ENCODE measurements around the gene PPIP5K1.
"Not testable (repeated sequence)": the region's sequence is repeated elsewhere in the genome, so short reads cannot be mapped to it uniquely, and the experiment has no call there.

PPIP5K1 gene

DNA sequence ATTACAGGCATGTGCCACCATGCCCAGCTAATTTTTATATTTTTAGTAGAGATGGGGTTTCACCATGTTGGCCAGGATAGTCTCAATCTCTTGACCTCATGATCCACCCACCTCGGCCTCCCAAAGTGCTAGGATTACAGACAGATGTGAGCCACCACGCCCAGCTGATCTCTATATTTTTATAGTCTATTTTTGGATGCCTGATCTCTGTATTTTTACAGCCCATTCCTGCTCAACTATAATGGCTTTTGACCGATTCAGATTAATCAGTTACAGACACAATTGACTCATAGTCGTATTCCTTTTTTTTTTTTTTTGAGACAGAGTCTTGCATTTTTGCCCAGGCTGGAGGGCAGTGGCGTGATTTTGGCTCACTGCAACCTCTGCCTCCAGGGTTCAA, 57.2 kb downstream of the PPIP5K1 start:
- DNase-seq (ENCODE audit: low spot score in 2 of 2); ATAC-seq (replicated peaks; ENCODE audit: extremely low read depth, poor library complexity, severe bottlenecking); H3K9me3 Mint-ChIP-seq; H3K27ac Mint-ChIP-seq (ENCODE audit: low read depth); H3K36me3 Mint-ChIP-seq (ENCODE audit: insufficient read depth); H3K4me3 Mint-ChIP-seq; H3K4me1 Mint-ChIP-seq; H3K27me3 Mint-ChIP-seq: not testable (repeated sequence)

DNA sequence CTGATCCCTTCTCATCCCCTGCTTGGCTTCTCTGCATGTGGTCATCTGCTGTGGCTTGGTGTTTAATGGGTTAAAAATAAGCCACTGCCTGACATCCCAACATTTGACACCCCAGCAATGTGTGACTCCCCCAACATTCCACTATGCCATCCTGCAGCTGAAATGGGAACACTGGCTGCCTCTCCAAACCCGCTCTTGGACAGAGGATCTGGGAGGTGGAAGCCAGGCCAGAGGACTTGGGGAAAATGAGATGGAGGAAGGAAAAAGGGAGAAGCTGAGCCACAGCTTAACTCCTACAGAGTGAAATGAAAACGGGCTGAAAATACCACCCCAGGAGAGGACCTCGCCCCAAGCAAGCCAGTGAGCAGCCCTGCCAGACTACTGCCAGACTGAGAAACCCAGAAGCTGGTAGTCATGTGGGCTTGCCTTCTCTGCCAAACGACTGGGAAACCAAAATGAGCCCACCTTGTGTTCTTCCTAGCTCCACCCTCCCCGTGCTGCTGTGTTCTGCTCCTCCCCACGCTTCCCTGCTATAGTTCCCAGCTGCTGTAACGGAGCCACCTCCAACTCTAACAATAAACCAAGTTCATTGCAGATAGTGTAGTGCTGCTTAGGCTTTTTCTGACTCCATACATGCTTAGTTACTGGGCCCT, 58.9 kb downstream of the PPIP5K1 start:
- no peak for DNase-seq (ENCODE audit: low spot score in 2 of 2)
- H3K9me3 Mint-ChIP-seq = no peaks in the 10 kb centered on the region

DNA sequence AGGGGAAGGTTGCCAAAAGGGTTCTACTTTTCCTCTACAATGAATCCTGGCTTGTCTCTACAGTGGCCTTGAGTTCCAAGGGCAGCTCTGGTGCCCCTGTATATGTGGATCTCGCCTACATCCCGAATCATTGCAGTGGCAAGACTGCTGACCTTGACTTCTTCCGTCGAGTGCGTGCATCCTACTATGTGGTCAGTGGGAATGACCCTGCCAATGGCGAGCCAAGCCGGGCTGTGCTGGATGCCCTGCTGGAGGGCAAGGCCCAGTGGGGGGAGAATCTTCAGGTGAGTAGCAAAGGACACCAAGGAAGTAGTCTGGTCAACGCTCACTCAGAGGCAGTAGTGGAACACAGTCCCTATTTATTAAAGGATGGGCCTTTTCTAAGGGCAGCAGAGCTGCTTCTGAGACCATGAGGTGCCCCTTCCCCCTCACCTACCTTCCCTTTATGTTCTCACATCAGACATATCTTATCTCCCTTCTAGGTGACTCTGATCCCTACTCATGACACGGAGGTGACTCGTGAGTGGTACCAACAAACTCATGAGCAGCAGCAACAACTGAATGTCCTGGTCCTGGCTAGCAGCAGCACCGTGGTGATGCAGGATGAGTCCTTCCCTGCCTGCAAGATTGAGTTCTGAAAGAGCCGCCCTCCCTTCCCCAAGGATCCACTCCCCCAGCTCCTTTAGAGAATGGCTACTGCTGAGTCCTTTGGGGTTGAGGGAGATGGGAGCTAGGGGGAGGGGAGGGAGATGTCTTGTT, 60.2 kb downstream of the PPIP5K1 start:
- H3K27me3 Mint-ChIP-seq = no peaks in the 10 kb centered on the region
- no peaks in the 10 kb centered on the region for H3K9me3 Mint-ChIP-seq
- peaks cover 7% of the 10 kb centered on the region for H3K36me3 Mint-ChIP-seq (ENCODE audit: insufficient read depth)
- no peak for ATAC-seq (replicated peaks; ENCODE audit: extremely low read depth, poor library complexity, severe bottlenecking)
- H3K27ac Mint-ChIP-seq (ENCODE audit: low read depth) = no peak overlapping the region
- no peak for DNase-seq (ENCODE audit: low spot score in 2 of 2)
- peaks cover 7% of the 10 kb centered on the region for H3K4me1 Mint-ChIP-seq
- no peak overlapping the region for H3K4me3 Mint-ChIP-seq

More for the DNA sequence above, 58.9 kb downstream of the PPIP5K1 start:
- ATAC-seq (replicated peaks; ENCODE audit: extremely low read depth, poor library complexity, severe bottlenecking) = no peak
- Mint-ChIP-seq H3K27me3 (no peaks in the 10 kb centered on the region), H3K27ac (ENCODE audit: low read depth) (no peak overlapping the region), H3K4me1 (no peaks in the 10 kb centered on the region), H3K36me3 (ENCODE audit: insufficient read depth) (peaks cover 7% of the 10 kb centered on the region), H3K4me3 (no peak overlapping the region)

DNA sequence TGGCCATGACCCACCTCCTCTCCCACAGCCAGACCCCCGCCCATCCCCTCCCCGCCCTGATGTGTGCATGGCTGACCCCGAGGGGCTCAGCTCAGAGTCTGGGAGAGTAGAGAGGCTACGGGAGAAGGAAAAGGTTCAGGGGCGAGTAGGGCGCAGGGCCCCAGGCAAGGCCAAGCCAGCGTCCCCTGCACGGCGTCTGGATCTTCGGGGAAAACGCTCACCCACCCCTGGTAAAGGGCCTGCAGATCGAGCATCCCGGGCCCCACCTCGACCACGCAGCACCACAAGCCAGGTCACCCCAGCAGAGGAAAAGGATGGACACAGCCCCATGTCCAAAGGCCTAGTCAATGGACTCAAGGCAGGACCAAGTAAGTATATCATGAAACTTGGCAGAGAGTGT, 60.9 kb downstream of the PPIP5K1 start:
- no peak for DNase-seq (ENCODE audit: low spot score in 2 of 2)
- Mint-ChIP-seq H3K4me3 (no peak overlapping the region), H3K4me1 (peaks cover 7% of the 10 kb centered on the region), H3K27me3 (no peaks in the 10 kb centered on the region), H3K27ac (ENCODE audit: low read depth) (no peak overlapping the region), H3K36me3 (ENCODE audit: insufficient read depth) (peaks cover 2% of the 10 kb centered on the region), H3K9me3 (no peaks in the 10 kb centered on the region)
- no peak for ATAC-seq (replicated peaks; ENCODE audit: extremely low read depth, poor library complexity, severe bottlenecking)

DNA sequence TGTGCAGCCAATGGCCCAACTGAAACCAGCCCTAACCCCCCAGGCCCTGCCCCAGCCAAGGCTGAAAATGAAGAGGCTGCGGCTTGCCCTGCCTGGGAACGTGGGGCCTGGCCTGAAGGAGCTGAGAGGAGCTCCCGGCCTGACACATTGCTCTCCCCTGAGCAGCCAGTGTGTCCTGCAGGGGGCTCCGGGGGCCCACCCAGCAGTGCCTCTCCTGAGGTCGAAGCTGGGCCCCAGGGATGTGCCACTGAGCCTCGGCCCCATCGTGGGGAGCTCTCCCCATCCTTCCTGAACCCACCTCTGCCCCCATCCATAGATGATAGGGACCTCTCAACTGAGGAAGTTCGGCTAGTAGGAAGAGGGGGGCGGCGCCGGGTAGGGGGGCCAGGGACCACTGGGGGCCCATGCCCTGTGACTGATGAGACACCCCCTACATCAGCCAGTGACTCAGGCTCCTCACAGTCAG, 61.4 kb downstream of the PPIP5K1 start:
- H3K27me3 Mint-ChIP-seq = no peaks in the 10 kb centered on the region
- H3K9me3 Mint-ChIP-seq = no peaks in the 10 kb centered on the region
- DNase-seq (ENCODE audit: low spot score in 2 of 2) (no peak), ATAC-seq (replicated peaks; ENCODE audit: extremely low read depth, poor library complexity, severe bottlenecking) (no peak)
- H3K4me3 Mint-ChIP-seq = no peak overlapping the region
- peaks cover 7% of the 10 kb centered on the region for H3K4me1 Mint-ChIP-seq
- peaks cover 2% of the 10 kb centered on the region for H3K36me3 Mint-ChIP-seq (ENCODE audit: insufficient read depth)
- H3K27ac Mint-ChIP-seq (ENCODE audit: low read depth) = no peak overlapping the region

DNA sequence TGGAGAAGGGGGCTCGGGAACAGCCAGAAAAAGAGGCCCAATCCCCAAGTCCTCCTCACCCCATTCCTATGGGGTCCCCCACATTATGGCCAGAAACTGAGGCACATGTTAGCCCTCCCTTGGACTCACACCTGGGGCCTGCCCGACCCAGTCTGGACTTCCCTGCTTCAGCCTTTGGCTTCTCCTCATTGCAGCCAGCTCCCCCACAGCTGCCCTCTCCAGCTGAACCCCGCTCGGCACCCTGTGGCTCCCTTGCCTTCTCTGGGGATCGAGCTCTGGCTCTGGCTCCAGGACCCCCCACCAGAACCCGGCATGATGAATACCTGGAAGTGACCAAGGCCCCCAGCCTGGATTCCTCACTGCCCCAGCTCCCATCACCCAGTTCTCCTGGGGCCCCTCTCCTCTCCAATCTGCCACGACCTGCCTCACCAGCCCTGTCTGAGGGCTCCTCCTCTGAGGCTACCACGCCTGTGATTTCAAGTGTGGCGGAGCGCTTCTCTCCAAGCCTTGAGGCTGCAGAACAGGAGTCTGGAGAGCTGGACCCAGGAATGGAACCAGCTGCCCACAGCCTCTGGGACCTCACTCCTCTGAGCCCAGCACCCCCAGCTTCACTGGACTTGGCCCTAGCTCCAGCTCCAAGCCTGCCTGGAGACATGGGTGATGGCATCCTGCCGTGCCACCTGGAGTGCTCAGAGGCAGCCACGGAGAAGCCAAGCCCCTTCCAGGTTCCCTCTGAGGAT, 62.0 kb downstream of the PPIP5K1 start:
- H3K9me3 Mint-ChIP-seq = no peaks in the 10 kb centered on the region
- no peak overlapping the region for H3K27ac Mint-ChIP-seq (ENCODE audit: low read depth)
- peaks cover 2% of the 10 kb centered on the region for H3K36me3 Mint-ChIP-seq (ENCODE audit: insufficient read depth)
- no peaks in the 10 kb centered on the region for H3K27me3 Mint-ChIP-seq
- no peak overlapping the region for H3K4me3 Mint-ChIP-seq
- no peak for ATAC-seq (replicated peaks; ENCODE audit: extremely low read depth, poor library complexity, severe bottlenecking)
- no peak for DNase-seq (ENCODE audit: low spot score in 2 of 2)
- peaks cover 7% of the 10 kb centered on the region for H3K4me1 Mint-ChIP-seq

DNA sequence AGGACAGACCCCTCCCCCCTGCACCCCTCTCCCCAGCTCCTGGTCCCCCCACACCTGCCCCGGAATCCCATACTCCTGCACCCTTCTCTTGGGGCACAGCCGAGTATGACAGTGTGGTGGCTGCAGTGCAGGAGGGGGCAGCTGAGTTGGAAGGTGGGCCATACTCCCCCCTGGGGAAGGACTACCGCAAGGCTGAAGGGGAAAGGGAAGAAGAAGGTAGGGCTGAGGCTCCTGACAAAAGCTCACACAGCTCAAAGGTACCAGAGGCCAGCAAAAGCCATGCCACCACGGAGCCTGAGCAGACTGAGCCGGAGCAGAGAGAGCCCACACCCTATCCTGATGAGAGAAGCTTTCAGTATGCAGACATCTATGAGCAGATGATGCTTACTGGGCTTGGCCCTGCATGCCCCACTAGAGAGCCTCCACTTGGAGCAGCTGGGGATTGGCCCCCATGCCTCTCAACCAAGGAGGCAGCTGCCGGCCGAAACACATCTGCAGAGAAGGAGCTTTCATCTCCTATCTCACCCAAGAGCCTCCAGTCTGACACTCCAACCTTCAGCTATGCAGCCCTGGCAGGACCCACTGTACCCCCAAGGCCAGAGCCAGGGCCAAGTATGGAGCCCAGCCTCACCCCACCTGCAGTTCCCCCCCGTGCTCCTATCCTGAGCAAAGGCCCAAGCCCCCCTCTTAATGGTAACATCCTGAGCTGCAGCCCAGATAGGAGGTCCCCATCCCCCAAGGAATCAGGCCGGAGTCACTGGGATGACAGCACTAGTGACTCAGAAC, 62.8 kb downstream of the PPIP5K1 start:
- ATAC-seq (replicated peaks; ENCODE audit: extremely low read depth, poor library complexity, severe bottlenecking) = no peak
- Mint-ChIP-seq H3K27me3 (no peaks in the 10 kb centered on the region), H3K4me3 (no peak overlapping the region), H3K36me3 (ENCODE audit: insufficient read depth) (no peaks in the 10 kb centered on the region), H3K27ac (ENCODE audit: low read depth) (no peak overlapping the region), H3K9me3 (no peaks in the 10 kb centered on the region), H3K4me1 (peaks cover 7% of the 10 kb centered on the region)
- DNase-seq (ENCODE audit: low spot score in 2 of 2) = no peak

DNA sequence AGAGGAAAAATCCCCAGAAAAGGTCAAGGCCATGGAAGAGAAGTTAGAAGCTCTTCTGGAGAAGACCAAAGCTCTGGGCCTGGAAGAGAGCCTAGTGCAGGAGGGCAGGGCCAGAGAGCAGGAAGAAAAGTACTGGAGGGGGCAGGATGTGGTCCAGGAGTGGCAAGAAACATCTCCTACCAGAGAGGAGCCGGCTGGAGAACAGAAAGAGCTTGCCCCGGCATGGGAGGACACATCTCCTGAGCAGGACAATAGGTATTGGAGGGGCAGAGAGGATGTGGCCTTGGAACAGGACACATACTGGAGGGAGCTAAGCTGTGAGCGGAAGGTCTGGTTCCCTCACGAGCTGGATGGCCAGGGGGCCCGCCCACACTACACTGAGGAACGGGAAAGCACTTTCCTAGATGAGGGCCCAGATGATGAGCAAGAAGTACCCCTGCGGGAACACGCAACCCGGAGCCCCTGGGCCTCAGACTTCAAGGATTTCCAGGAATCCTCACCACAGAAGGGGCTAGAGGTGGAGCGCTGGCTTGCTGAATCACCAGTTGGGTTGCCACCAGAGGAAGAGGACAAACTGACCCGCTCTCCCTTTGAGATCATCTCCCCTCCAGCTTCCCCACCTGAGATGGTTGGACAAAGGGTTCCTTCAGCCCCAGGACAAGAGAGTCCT, 63.6 kb downstream of the PPIP5K1 start:
- Mint-ChIP-seq H3K4me3 (no peak overlapping the region), H3K4me1 (peaks cover 7% of the 10 kb centered on the region), H3K27me3 (no peaks in the 10 kb centered on the region), H3K36me3 (ENCODE audit: insufficient read depth) (no peaks in the 10 kb centered on the region), H3K9me3 (no peaks in the 10 kb centered on the region), H3K27ac (ENCODE audit: low read depth) (peak overlapping the region; percentile 16)
- DNase-seq (ENCODE audit: low spot score in 2 of 2) (no peak), ATAC-seq (replicated peaks; ENCODE audit: extremely low read depth, poor library complexity, severe bottlenecking) (no peak)

DNA sequence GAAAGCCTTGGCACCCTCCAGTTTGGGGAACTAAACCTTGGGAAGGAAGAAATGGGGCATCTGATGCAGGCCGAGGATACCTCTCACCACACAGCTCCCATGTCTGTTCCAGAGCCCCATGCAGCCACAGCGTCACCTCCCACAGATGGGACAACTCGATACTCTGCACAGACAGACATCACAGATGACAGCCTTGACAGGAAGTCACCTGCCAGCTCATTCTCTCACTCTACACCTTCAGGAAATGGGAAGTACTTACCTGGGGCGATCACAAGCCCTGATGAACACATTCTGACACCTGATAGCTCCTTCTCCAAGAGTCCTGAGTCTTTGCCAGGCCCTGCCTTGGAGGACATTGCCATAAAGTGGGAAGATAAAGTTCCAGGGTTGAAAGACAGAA, 64.9 kb downstream of the PPIP5K1 start:
- peaks cover under 1% of the 10 kb centered on the region for H3K27me3 Mint-ChIP-seq
- H3K27ac Mint-ChIP-seq (ENCODE audit: low read depth) = no peak overlapping the region
- ATAC-seq (replicated peaks; ENCODE audit: extremely low read depth, poor library complexity, severe bottlenecking) = no peak
- peaks cover 7% of the 10 kb centered on the region for H3K4me1 Mint-ChIP-seq
- no peaks in the 10 kb centered on the region for H3K9me3 Mint-ChIP-seq
- no peak overlapping the region for H3K4me3 Mint-ChIP-seq
- H3K36me3 Mint-ChIP-seq (ENCODE audit: insufficient read depth) = no peaks in the 10 kb centered on the region
- no peak for DNase-seq (ENCODE audit: low spot score in 2 of 2)

DNA sequence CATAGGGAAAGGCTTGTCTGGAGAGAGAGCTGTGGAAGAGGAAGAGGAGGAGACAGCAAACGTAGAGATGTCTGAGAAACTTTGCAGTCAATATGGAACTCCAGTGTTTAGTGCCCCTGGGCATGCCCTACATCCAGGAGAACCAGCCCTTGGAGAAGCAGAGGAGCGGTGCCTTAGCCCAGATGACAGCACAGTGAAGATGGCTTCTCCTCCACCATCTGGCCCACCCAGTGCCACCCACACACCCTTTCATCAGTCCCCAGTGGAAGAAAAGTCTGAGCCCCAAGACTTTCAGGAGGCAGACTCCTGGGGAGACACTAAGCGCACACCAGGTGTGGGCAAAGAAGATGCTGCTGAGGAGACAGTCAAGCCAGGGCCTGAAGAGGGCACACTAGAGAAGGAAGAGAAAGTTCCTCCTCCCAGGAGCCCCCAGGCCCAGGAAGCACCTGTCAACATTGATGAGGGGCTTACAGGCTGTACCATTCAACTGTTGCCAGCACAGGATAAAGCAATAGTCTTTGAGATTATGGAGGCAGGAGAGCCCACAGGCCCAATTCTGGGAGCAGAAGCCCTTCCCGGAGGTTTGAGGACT, 65.7 kb downstream of the PPIP5K1 start:
- H3K27me3 Mint-ChIP-seq = peaks cover 8% of the 10 kb centered on the region
- no peak overlapping the region for H3K4me3 Mint-ChIP-seq
- DNase-seq (ENCODE audit: low spot score in 2 of 2) = no peak
- H3K4me1 Mint-ChIP-seq = peaks cover 7% of the 10 kb centered on the region
- no peak overlapping the region for H3K27ac Mint-ChIP-seq (ENCODE audit: low read depth)
- H3K9me3 Mint-ChIP-seq = no peaks in the 10 kb centered on the region
- peaks cover 2% of the 10 kb centered on the region for H3K36me3 Mint-ChIP-seq (ENCODE audit: insufficient read depth)
- no peak for ATAC-seq (replicated peaks; ENCODE audit: extremely low read depth, poor library complexity, severe bottlenecking)

DNA sequence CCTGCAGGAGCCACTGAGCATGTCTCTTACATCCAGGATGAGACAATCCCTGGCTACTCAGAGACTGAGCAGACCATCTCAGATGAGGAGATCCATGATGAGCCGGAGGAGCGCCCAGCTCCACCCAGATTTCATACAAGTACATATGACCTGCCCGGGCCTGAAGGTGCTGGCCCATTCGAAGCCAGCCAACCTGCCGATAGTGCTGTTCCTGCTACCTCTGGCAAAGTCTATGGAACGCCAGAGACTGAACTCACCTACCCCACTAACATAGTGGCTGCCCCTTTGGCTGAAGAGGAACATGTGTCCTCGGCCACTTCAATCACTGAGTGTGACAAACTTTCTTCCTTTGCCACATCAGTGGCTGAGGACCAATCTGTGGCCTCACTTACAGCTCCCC, 66.4 kb downstream of the PPIP5K1 start:
- H3K36me3 Mint-ChIP-seq (ENCODE audit: insufficient read depth) = peaks cover 2% of the 10 kb centered on the region
- H3K27ac Mint-ChIP-seq (ENCODE audit: low read depth) = no peak overlapping the region
- peaks cover 15% of the 10 kb centered on the region for H3K27me3 Mint-ChIP-seq
- H3K4me1 Mint-ChIP-seq = peaks cover 7% of the 10 kb centered on the region
- DNase-seq (ENCODE audit: low spot score in 2 of 2) = no peak
- no peaks in the 10 kb centered on the region for H3K9me3 Mint-ChIP-seq
- no peak for ATAC-seq (replicated peaks; ENCODE audit: extremely low read depth, poor library complexity, severe bottlenecking)
- no peak overlapping the region for H3K4me3 Mint-ChIP-seq

All from central memory CD8-positive, alpha-beta T cell (primary cell).